Activated CD4-positive, alpha-beta T cell treated with anti-CD3 and anti-CD28 coated beads, Interleukin-2, amount 50 U/mL, for 4 hours (primary cell): ENCODE measurements around the gene KCTD11.

Source experiments
- DNase-seq, 2 experiments: peaks; one replicate each; pipeline ENCODE4 v3.0.0-alpha.2; 2020

Gene KCTD11

DNA sequence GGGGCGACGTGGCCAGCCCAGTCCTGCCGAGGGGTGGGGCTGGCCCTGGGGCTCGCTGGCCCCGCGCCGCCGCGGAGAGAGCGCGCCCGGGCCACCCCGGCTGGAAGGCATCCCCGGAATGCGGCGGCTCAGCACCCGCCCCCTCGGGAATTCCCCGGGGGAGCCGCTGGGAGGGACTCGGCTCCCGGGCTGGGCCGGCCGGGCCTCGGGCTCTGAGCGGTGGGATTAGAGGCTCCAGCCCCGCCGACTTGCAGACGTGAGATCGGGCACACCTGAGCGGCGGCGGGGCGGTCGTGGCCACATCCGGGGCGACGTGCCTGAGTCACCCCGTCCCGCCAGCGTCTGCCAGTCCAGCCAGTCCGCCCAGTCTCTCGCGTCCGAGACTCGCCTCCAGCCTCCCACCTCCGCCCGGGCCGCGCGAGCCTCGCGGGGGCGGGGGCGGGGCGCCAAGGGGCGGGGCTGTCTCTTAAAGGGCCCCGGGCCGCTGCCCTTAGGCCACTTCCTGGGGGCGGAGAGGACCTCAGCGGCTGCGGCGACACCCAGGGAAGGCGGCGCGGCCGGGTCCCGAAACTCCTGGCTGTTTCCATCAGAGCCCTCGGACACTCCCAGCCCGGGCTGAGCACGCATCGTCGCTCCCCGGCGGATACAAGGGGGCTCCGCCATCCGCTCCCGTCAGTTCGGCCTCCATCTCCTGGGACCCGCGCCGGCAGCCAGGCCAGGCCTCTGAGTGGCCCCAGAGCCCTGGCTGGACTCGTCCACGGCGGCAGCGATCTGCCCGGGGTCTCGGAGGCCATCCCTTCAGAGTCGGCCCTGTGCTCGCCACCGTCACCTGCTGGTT, at the start of gene KCTD11:
Gene KCTD11, plus strand, starts transcription at position 498 of the 838 bp plus-strand sequence.
- peak; percentile 50 to 53 for DNase-seq

GRCh38 chr17:7304179-7304578, 47.8 kb upstream of the KCTD11 start:
- no peak for DNase-seq

DNA sequence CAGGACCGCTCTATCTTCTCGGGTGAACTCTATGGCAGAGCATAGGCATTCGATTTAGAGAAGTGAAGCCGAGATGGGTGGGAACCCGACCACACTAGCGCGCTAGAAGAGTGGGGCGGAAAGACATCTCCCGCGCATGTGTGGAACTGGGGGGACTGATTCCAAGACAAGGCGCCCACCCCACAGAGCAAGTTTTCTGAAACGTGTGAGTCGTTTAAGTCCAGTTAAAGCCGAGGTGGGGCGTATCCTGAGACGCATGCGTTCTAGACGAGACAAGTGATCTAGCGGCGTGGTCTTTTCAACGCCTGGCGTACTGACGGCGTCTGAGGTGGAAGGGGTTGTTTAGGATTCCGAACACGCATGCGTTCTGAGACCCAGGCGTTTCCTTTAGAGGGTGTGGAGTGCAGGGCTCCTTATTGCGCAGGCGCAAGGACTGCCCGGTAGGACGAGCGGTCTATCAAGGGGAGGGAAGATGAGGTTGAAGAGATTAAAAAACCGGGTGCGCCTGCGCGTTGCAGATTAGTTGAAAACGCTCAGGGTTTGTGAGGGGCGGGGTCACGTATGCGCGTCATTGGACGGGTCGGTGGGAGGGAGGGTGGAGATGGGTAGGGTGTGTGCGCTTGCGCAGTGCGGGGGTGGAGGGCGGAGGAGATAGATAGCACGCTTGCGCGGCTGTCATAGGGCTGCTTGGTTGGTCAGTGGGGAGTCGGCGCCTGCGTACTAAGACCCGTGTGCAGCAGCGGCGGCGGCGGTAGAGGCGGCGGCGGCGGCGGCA, 44.9 kb upstream of the KCTD11 start, which contains the start of gene EIF5A:
Gene EIF5A, plus strand, starts transcription at position 718 of the 775 bp plus-strand sequence. CDS start 2,008 bp downstream, outside the sequence.
- peak; percentile 100 for DNase-seq

DNA sequence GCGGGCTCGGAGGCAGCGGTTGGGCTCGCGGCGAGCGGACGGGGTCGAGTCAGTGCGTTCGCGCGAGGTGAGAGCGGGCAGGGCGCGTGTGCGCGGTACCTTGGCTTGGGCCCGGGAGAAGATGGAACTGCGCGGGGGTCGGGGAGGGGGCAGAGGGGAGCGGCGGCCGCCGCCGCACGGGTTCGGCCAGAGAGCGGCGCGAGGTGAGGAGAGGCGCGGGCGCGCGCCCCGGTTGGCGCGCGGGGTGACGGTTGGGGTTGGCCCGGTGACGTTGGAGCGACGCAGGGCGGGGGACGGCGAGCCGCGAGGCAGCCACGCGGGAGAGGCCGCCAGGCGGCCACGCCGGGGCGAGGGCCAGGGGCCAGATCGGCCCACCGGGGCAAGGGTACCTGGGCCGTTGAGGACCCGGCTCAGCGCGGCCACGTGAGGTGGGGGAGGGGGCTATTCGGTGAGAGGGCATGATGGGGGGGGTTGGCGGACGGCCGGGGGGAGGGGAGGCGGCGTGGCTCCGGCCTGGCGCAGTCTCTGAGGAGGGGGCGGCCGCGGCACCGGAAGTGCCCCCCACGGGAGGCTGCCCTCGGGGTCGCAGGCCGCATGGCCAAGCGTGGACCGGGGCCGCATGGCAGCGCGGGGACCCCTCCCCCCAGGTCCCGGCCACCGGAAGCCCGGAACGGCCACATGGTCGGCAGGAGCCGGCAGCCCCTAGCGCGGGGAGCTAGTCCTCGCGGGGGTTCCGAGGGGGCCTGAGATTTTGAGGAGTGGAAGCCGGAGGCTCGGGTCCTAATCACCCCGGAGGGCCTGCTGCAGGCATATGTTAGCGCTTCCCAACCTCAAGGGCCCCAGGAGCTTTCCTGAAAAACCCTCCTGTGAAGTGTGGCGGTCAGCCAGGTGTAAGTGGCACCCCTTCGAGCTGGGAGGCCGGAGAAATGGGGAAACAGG, 44.0 kb upstream of the KCTD11 start:
- peak; percentile 44 to 51 for DNase-seq

GRCh38 chr17:7308625-7309433, 43.1 kb upstream of the KCTD11 start:
- DNase-seq, result peak; percentile 87 to 90

GRCh38 chr17:7309628-7310027, 42.3 kb upstream of the KCTD11 start:
- no peak for DNase-seq

- DNase-seq, result no peak
These were observed 40.8 kb upstream of the KCTD11 start for GRCh38 chr17:7311110-7311705.

DNA sequence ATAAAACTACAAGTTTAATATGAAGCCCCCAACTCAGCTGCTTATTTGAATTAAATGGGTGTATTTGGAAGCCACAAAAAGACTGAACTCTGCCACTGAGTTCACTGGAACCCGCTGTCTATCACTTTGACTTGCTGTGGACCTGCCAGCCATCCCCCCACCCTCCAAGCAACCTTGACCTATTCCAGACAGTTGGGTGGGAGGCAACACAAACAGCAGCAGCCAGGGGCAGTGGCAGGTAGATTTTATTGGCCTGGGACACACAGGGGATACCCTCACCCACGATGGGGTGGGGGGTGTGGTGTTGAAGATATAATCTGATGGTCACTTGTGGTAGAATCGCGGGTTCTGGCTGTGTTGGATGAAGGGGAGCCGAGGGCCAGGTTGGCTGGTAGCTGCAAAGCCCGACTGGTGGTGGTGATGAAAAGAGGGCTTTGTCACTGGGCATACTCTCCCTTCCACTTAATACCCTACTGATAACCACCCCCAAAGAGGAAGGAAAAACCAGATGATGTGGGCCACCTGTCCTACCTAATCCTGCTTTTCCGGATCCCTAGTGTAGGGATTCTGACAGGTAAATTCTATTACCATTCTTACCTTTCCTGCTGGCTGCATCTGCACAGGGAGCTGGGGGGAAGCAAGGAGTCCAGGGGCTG, 39.4 kb upstream of the KCTD11 start:
- DNase-seq, result no peak

DNA sequence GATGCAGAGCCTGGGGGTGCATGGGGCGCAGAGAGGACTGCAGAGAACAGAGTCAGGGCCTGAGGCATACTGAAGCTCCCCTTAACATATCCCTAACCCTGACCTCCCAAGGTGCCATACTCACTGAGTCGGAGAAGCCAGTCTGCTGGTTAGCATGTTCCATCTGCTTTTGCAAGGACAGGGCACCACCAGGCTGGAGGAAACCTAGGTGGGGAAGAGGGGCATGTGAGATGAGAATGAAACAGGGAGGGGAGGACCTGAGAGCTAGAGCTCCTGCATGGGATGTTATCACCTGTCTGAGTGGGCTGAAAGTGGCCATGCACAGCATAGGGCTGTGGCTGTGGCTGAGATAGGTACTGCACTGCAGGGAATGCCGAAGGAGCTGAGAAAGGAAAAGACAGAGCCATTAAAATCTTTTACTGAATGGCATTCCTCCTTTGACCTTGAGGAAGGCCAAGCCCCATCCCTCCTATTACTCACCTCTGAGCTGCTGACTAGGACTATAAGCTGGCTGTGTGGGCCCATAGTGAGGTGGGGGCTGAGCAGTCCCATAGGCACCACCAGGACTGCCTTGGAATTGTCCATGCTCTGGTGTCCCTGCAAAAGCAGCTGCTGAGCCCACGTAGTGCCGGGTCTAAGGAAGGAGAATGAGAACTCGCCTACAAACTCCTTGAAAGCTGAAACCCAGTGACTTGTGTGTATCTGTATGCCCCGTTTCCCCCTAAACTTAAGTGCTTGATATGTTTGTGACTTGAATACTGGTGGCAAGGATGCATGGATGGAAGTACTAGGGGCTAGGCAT, 38.7 kb upstream of the KCTD11 start:
- no peak for DNase-seq

DNA sequence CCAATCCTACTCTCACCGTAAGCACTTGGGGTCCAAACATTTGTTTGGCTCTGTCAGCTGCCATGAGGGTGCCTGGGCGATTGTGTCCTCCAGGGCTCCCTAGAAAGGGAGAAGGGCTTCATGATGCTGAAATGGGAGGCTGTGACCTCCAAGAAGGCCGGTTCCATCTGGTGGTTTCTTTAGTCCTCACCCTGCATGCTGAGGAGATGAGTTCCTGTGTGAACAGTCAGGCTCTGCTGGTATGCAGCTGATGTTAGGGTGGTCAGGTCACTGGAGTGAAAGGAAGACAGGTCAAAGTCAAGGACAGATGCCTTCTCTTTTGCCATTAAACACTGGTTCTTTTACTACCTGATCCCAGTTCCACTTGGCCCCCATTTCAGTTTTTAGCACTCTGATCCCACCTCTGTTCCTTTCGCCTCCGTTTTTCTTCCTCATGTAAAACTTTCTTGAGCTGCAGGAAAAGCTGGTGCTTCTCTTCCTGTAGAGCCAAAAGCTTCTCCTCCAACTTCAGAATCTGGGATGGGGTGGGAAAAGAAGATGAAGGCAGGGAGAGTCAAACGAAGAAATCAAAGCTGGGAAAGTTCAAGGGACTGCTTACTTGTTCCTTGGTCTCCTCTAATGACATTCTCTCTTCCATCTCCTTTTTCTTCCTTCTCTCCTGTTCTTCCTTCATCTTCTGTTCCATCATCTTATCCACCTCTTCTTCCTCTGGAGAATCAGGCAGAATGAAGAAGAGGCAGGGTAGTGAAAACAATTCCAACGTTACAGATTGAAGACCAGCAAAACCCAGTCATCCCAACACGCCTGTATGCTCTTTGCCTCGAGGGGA, 37.9 kb upstream of the KCTD11 start:
- DNase-seq, result no peak

DNA sequence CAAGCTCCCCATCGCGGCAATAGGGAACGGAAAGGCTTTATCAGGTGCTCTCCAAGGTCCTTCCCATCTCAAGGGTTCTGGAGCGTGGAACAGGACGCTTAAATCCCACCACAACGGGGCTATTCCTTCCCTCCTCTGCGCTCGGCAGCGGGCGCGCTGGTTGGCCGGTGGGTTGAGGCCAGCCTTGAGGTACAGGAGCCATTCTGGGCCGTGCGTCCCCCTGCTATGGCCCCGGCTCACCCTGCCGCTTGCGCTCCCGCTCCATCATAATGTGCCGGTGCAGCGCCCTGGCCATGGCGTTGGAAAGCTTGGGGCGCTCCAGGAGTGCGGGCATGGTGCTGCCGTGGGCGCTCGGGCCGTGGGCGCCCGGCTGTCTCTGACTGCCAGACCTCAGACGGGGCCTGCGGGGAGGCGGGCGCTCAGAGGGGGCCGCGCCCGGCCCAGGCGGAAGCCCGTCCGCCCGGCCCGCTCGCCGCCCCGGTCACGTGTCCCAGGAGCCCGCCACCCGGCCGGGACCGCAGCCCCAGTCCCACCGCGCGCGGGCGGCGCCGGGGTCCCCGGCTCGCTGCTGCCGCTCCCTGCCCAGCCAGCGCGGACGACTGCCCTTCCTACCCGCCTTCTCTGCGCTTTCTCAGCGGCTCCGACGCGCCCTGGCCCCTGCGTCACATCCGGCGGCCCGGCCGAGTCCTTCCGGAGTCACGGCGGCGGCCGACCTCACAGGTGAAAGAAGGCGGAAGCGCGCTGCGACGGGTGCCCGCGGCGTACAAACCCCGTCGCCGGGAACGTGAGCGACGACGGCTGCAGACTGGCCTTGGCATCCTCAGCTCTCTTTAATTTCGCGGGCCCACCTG, 37.0 kb upstream of the KCTD11 start, which contains the start of gene GPS2:
Gene GPS2, minus strand, starts transcription at position 642 of the 851 bp plus-strand sequence. Its CDS starts 308 bp downstream, at position 334.
- DNase-seq, result peak; percentile 90 to 91

GRCh38 chr17:7315570-7316235, 36.3 kb upstream of the KCTD11 start:
- DNase-seq, result no peak

DNA sequence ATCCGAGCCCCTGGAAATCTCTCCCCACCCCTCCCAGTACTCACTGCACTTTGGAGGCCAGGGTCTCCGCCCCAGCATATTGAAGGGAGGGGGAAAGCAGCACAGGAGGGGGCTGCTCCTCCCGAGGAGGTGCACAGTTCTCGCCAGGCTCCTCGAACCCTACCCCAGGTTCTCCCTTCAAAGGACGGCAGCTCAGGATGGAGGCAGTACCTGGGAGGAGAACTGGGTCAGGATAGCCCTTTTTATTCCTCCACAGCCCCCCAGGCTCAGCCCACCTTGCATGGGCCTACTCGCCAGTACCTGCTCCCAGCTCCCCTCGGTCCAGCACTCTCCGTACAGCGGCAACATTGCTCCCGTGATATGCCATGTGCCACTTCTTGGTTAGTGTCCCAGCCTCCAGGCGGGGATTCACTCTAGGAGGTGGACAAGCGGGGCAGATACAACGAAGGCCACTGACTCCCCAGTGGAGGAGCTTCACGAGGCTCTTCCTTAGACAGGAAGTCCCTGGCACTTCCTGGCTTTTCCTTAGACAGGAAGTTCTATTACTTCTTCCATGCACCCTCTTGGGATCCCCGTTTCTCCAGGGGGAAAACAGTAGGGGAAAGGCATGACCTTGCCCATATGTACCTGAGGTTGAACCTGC, 34.7 kb upstream of the KCTD11 start:
- no peak for DNase-seq

GRCh38 chr17:7318121-7318860, 33.7 kb upstream of the KCTD11 start:
- DNase-seq, result no peak

- no peak for DNase-seq
These were observed 30.5 kb upstream of the KCTD11 start for GRCh38 chr17:7321466-7321865.
